GM18951 (cell line): Measurements from ENCODE around the gene UBXN7.
"Not testable (repeated sequence)": the region's sequence is repeated elsewhere in the genome, so short reads cannot be mapped to it uniquely, and the experiment has no call there.

Source experiments
- POLR2A ChIP-seq: IDR thresholded peaks from 4 replicates; pipeline ENCODE4 v1.6.1; 2011; ENCODE audit warnings: mild to moderate bottlenecking; ENCODE audit not compliant: insufficient read length, insufficient read depth; ENCODE audit errors: extremely low read depth
- in situ Hi-C: fragments of 300-500 bp; cut with MboI; formaldehyde crosslinking; loops from one replicate; pipeline ENCODE4 v1.12.0; 2022; ENCODE audit warnings: low sequenced_read_pairs, mixed read lengths, inconsistent platforms; ENCODE audit not compliant: unreplicated experiment

UBXN7 gene

DNA sequence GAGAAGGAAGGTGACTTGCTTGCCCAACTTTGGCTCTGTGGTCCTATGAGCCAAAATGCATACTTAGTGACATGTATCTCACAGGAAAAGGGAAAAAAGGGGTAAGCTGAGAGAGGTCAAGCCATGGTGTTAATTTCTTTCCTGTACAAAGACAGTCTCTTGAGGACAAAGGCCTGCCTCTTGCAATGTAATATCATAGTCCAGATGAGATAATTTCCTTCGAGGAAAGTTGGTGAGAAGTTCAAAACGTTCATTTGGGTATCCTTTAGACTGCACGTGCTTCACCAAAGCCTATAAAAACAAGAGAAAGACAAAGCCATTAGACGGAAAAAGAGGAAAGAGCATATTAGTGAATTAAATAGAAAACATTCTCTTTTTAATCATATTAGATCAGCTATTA, 75.7 kb downstream of the UBXN7 start:
- no peak for TF ChIP-seq POLR2A
- in situ Hi-C loops: no loop called here

DNA sequence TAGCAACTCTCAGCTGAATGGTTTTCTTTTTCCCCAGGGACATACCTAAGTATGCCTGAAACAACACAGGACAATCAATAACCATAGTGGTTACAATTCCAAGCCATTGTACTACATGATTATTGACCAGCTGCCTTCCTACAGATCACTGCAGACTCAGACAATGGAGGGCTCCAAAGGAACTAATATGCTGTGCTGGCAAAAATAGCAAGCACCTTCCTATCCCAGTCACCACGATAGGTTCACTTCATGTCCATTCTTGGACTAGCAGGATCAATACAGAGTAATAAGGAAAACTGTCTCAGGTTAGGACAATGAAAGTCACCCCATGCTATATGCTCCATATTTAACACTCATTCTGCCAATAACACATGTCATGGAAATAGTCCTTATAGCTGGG, 76.6 kb downstream of the UBXN7 start:
- in situ Hi-C loops: no loop called here
- TF ChIP-seq POLR2A: no peak

DNA sequence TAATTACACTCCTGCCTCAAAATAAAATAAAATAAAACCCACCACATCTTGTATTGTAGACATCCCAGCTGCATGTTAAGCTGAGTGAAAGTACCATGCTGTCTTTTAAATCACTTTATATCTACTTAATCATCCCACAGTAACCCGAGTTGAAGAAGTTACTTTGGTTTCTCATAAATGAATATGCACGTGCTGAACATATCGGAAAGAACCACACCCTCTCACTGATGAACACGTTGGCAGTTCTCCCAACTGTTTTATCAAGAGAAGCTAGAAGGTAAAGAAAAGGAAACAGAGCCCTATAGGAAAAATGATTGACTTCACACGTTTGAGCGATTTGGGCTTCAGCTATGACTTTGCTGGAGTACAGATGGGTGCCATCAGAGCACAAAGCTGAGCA, 78.1 kb downstream of the UBXN7 start:
- in situ Hi-C loops: no loop called here
- TF ChIP-seq POLR2A: no peak

DNA sequence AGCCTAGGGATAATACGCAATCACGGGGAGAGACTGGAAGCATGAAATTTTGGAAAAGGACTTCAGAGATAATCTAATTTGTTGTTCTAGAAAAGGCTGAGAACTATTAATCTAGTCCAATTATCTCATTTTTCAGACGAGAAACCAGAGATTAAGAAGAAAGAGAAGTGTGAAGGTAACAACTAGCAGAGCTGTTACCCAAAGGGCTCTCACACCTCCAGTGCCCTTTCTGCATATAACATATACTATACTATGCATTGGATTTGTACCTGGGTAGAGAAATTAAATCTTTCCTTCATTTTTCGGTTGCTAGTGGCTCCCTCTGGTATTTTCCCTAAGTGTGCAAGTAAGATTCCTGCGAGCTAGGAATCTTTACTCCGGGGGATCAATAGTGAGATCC, 80.7 kb downstream of the UBXN7 start:
- no peak for TF ChIP-seq POLR2A
- in situ Hi-C loops: no loop called here

DNA sequence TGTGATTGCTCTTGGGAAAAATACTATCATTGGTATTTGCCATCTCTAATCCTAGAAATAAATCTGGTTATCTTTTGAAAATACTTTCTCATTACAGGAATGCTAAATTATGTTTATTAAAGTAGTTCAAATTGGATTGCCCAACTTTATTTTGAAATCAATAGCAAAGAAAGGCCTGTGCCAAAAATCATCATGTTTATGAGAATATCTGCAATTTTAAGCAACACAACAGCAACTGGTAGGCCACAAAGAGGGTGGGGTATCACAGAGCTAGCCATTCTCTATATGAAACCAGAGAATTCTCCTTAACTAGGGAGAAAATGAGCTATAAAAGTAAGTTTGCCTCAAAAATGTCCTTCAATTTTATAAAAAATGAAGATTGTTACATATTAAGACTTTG, 82.2 kb downstream of the UBXN7 start:
- TF ChIP-seq POLR2A: no peak
- in situ Hi-C loops: no loop called here

DNA sequence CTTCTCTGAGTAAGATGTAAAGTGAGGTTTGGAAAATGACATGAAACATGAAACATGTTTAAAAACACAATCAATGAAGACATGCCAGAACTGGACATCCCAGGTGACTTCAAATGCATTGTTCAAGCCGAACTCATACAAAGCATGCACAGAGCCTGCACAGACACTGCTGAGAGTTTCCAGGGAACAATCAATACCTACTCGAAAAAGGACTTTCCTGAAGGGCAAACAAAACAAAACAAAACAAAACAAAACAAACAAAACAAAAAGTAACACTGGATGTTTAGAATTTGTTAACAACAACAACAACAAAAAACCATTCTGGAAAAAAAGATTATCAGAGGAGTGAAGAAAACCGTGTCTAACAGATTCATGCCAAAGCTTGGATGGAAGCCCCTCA, 83.5 kb downstream of the UBXN7 start:
- in situ Hi-C loops: no loop called here
- no peak for TF ChIP-seq POLR2A

DNA sequence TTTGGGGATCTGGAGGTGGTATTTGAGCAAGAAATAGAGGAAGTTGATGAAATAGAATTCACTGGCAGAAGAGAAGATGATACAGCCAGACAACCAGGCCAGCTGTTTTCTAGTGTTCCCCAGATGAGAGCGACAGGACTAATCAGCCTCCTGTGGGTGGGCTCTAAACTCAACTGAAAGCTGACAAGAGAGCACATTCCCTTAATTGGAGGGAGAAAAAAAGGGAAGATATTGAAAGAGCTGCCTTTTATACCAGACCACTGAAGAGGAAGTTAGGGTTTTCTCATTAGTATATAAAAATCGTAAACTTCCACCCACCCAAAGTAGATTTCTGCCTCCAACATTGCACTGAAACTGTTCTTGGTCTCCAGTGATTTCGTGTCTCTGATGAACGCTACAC, 87.6 kb downstream of the UBXN7 start:
- TF ChIP-seq POLR2A: no peak
- in situ Hi-C loops: no loop called here

DNA sequence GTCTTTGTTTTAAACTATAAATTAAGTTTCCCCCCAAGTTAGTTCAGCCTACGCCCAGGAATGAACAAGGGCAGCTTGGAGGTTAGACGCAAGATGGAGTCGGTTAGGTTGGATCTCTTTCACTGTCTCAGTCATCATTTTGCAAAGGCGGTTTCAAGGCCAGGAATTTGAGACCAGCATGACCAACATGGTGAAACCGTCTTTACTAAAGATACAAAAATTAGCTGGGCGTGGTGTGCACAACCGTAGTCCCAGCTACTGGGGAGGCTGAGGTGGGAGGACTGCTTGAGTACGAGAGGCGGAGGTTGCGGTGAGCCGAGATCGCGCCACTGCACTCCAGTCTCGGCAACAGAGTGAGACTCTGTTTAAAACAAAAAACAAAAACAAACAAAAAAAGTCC, 88.3 kb downstream of the UBXN7 start:
- in situ Hi-C loops: not testable (repeated sequence)

DNA sequence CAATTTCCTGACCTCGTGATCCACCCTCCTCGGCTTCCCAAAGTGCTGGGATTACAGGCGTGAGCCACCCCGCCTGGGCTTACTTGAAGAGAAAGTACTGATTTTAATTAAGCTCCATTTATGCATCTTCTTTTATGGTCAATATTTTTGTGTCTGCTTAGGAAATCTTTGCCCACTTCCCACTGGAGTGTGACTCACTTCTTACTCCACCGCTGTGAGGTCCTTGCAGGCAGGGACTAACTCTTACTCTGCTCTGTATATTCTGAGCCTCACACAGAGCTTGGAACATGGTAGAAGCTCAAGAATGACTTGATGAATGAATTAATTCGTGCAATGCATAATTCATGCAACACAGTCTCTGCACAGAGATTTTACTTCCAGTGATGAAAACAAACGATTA, 91.1 kb downstream of the UBXN7 start:
- in situ Hi-C loops: no loop called here
- no peak for TF ChIP-seq POLR2A

DNA sequence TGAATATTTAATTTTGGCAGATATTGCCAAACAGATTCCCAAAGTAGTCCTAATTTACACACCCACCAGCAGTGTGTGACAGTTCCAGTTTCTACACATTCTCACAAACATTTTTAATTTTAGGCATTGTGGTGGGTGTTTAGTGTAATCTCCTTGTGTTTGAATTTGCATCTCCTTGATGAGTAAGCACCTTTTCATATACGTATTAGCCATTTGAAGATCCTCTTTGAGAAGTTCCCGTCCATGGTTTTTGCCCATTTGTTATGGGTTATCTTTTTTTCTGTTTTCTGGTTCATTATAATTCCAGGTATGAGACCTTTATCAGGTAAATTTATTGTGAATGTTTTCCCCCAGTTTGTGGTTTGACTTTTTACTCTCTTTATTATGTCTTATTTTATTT, 91.8 kb downstream of the UBXN7 start:
- in situ Hi-C loops: no loop called here
- TF ChIP-seq POLR2A: no peak

DNA sequence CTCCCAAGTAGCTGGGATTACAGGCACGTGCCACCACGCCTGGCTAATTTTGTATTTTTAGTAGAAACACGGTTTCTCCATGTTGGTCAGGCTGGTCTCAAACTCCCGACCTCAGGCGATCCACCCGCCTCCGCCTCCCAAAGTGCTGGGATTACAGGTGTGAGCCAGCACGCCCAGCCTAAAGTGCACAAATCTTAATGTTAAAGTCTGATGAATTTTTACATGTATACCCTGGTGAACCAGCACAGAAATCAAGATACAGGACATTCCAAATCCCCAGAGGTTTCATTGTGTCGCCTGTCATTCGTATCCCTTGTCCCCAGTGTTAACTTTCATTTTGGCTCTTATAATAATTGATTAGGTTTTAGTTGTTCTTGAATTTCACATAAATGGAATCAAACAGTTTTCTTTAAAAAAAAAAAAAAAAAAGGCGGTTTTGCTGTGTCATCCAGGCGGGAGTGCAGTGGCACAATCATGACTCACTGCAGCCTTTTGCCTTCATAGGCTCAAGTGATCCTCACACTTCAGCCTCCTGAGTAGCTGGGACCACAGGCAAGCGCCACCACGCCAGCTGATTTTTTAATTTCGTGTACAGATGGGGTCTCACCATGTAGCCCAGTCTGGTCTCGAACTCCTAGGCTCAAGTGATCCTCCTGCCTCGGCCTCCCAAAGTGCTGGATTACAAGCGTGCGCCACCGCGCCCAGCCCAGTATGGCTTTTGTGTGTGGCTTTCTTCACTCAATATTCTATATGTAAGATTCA, 92.6 kb downstream of the UBXN7 start:
- TF ChIP-seq POLR2A: no peak
- in situ Hi-C loops: no loop called here

DNA sequence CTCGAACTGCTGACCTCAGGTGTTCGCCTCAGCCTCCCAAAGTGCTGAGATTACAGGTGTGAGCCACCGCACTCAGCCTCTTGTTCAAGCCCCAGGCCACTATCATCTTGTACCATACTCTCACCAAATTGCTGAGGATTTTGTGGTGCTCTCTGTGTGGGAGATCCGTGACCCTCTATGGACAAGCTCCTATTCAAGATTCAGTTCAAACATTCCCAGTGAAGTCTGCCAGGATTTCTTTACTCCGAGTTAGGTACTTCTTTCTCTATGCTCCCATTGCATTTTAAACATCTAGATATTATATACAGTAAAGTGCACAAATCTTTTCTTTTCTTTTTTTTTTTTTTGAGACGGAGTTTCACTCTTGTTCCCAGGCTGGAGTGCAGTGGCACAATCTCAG, 93.2 kb downstream of the UBXN7 start:
- no peak for TF ChIP-seq POLR2A
- in situ Hi-C loops: no loop called here

DNA sequence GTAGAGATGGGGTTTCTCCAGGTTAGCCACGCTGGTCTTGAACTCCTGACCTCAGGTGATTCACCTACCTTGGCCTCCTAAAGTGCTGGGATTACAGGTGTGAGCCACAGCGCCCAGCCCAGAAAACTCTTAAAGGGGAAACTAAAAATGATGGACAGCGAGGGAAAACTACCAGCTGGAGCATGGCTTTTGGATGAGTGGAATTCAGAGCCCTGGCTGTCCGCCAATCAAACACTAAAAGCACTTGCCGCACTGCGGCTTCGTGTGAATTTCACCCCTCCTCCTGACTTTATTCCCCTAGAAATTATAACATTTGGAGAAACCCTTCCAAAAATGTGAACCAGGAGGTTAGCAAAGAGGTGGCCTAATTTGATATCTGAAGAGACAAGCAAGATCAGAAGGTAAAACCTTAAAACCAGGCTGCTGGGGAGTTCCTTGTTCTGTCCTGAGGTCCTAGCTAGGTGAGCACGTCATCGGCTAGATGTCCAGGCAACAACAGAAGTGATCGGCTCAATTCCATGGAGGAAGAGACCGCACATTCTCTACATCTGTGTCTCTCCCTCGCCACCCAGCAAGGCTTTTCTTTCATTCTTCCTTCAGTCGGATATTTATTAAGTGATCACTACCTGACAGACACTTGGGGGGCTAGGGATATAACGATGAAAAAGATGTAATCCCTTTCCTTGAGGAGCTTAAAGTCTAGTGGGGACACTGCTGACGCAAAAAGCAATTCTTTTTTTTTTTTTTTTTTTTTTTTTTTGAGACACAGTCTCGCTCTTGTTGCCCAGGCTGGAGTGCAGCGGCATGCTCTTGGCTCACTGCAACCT, 95.7 kb downstream of the UBXN7 start:
- no peak for TF ChIP-seq POLR2A
- in situ Hi-C loops: no loop called here

DNA sequence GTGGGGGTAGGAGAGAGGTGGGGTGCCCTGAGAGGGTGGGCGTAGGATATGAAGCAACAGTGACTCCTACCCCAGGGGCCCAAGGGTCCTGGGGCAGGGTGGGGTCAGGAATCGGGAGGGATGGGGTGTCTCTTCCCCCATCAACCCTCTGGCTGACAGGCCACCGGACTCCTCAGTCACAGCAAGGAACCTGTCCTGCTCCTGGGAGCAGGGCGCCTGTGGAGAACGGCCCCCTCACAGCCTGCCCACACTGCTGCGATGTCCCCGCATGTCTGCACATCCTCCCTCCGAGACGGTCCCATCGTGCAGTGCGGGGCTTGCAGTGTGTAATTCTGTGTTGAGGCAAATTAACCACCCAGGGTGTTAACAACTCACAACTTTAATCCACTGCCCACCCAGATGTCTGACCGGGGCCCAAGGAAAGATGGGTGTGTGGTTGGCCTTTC, 96.7 kb downstream of the UBXN7 start:
- TF ChIP-seq POLR2A: no peak
- in situ Hi-C loops: no loop called here

DNA sequence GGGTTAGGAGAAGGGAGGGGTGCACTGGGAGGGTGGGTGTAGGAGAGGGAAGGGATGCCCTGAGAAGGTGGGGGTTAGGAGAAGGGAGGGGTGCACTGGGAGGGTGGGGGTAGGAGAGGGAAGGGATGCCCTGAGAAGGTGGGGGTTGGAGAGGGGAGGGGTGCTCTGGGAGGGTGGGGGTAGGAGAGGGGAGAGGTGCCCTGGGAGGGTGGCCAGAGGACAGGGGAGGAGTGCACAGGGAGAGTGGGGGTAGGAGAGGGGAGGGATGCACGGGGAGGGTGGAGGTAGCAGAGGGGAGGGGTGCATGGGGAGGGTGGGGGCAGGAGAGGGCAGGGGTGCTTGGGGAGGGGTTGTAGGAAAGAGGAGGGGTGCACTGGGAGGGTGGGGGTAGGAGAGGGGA, 97.2 kb downstream of the UBXN7 start:
- in situ Hi-C loops: no loop called here
- TF ChIP-seq POLR2A: no peak

DNA sequence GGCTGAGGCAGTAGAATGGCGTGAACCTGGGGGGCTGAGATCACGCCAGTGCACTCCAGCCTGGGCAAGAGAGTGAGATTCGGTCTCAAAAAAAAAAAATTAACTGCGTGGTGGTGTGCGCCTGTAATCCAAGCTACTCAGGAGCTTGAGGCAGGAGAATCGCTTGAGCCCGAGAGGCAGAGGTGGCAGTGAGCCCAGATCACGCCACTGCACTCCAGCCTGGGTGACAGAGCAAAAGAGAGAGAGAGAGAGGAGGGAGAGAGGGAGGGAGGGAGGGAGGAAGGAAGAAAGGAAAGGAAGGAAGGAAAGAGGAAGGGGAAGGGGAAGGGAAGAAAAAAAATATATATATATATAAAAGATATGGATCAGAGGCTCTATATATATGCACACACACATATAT, 100.1 kb downstream of the UBXN7 start:
- TF ChIP-seq POLR2A: no peak
- in situ Hi-C loops: no loop called here
